HG03108 (cell line): Measurements from ENCODE around the gene HGS.

Experiments used
- ATAC-seq: cut with Tn5 transposase; IDR thresholded peaks from one replicate; pipeline ENCODE4 v1.9.1; 2021; ENCODE audit warnings: moderate library complexity; ENCODE audit not compliant: unreplicated experiment

The HGS gene

GRCh38 chr17:81683208-81683583 lies 615 bp upstream of the HGS start:
- peak; percentile 17 for ATAC-seq

- no peak for ATAC-seq
Observed at GRCh38 chr17:81684442-81684911, 666 bp downstream of the HGS start.

DNA sequence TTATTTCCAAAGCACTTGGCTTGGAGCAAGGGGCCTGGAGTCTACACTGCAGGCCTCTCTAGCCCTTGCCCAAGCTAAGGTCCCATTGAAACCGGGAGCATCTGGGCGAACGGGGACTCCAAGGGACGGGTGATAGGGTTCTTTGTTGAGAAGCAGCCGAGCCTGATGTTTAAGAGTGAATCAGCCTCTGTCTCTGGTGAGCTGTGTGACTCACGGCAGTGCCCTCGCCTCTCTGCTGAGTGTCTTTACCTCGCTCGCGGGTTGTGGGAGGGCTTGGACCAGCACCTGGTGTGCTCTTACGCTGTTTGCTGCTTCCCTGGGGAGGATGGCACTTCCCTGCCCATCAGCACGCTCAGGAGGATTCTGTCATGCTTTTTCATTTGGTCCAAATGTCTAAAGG lies 1.3 kb downstream of the HGS start:
- ATAC-seq: no peak

DNA sequence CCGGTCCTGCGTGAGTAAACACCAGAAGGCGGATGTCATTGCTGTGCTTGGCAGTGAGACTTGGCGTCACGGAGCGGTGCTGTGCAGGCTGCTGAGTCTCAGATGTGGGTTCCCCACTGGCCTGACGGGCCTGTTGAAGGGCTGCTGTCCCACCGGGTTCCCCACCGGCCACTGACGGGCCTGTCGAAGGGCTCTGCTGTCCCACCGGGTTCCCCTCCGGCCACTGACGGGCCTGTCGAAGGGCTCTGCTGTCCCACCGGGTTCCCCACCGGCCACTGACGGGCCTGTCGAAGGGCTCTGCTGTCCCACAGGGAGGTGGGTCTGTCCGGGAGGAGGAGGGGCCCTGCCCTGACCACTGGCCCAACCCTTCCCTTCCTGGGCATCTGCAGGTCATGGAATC lies 2.8 kb downstream of the HGS start:
- no peak for ATAC-seq

GRCh38 chr17:81687770-81688541 lies 4.1 kb downstream of the HGS start:
- no peak for ATAC-seq

- no peak for ATAC-seq
Observed at GRCh38 chr17:81688616-81689015, 4.8 kb downstream of the HGS start.

- ATAC-seq: no peak
Observed at GRCh38 chr17:81690066-81690465, 6.3 kb downstream of the HGS start.

- ATAC-seq: no peak
Observed at GRCh38 chr17:81690549-81690948, 6.7 kb downstream of the HGS start.

DNA sequence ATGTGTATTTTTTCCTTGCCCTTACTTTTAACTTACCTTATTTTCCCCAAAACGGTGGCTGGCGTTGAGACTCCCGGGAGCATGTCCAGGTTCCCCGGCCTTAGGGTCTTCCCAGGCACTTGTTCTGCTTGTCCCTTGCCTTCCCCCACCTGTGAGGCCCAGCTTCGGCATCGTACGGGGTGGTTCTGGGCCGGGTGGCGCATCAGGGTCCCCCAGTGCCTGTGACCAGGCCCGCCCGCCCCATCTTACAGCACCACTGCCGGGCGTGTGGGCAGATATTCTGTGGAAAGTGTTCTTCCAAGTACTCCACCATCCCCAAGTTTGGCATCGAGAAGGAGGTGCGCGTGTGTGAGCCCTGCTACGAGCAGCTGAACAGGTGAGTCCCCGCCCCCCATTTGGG lies 7.4 kb downstream of the HGS start:
- no peak for ATAC-seq

DNA sequence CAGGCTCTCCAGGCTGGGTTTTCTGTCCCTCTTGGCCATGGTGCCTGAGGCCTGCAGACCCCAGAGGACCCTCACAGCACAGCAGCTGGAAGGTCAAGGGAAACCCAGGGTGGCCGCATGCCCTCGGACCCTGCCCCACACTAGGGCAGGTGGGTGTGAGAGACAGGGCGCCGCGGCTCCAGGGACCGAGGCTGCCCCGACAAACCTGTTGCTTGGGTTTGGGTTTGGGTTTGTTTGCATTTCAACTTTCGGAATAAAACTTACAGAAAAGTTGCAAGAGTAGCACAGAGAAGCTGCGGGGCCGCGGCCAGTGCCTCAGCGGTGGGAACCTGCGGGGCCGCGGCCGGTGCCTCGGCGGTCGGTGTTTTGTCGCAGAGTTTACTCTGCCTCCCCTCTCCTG lies 7.8 kb downstream of the HGS start:
- ATAC-seq: no peak

GRCh38 chr17:81693509-81694210 lies 9.8 kb downstream of the HGS start:
- ATAC-seq: no peak

DNA sequence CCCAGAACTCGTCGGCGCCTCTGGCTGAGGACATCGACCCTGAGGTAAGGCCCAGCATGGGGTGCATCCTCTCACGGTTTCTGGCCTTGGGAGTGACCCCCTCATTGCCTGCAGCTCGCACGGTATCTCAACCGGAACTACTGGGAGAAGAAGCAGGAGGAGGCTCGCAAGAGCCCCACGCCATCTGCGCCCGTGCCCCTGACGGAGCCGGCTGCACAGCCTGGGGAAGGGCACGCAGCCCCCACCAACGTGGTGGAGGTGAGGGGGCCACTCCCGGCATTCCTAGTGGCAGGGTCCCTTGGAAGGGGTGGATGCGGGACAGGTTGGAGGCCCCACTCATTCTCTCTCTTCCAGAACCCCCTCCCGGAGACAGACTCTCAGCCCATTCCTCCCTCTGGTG lies 11.0 kb downstream of the HGS start:
- no peak for ATAC-seq

GRCh38 chr17:81695211-81695610 lies 11.4 kb downstream of the HGS start:
- ATAC-seq: no peak

DNA sequence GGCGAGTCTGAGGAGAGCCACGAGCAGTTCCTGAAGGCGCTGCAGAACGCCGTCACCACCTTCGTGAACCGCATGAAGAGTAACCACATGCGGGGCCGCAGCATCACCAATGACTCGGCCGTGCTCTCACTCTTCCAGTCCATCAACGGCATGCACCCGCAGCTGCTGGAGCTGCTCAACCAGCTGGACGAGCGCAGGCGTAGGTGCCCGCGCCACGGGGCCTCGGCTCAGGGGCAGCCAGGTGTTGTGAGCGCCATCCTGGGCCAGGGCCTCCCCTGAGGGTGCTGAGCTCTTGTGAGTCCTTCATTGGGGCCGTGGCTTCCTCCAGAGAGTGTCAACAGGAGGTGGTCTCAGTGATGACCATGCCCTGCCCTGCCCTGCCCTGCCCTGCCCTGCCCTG lies 12.0 kb downstream of the HGS start:
- no peak for ATAC-seq

DNA sequence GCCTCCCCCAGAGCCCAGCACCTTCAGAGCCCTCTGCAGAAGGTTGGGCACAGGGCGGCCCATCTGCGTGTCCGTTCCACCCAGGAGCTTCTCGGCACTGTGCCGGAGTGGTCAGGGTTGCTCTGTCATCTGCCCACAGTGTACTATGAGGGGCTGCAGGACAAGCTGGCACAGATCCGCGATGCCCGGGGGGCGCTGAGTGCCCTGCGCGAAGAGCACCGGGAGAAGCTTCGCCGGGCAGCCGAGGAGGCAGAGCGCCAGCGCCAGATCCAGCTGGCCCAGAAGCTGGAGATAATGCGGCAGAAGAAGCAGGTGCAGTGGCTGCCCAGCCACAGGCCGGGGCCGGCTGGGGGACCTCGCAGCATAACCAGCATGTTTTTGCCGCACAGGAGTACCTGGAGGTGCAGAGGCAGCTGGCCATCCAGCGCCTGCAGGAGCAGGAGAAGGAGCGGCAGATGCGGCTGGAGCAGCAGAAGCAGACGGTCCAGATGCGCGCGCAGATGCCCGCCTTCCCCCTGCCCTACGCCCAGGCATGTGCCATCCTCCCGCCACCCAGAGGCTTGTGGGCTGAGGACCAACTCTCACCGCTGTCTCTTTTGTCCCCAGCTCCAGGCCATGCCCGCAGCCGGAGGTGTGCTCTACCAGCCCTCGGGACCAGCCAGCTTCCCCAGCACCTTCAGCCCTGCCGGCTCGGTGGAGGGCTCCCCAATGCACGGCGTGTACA lies 12.6 kb downstream of the HGS start:
- ATAC-seq: no peak

- no peak for ATAC-seq
Observed at GRCh38 chr17:81697261-81698044, 13.6 kb downstream of the HGS start.

- ATAC-seq: no peak
Observed at GRCh38 chr17:81700353-81701287, 16.8 kb downstream of the HGS start.

GRCh38 chr17:81701288-81702071 lies 17.7 kb downstream of the HGS start:
- no peak for ATAC-seq
